T-helper 9 cell (primary cell): ENCODE results near the gene RUSC2.
"Not testable (repeated sequence)": the region's sequence is repeated elsewhere in the genome, so short reads cannot be mapped to it uniquely, and the experiment has no call there.

ENCODE experiments used
- DNase-seq: peaks from one replicate; pipeline ENCODE4 v3.0.0-alpha.2; 2020

RUSC2 gene

DNA sequence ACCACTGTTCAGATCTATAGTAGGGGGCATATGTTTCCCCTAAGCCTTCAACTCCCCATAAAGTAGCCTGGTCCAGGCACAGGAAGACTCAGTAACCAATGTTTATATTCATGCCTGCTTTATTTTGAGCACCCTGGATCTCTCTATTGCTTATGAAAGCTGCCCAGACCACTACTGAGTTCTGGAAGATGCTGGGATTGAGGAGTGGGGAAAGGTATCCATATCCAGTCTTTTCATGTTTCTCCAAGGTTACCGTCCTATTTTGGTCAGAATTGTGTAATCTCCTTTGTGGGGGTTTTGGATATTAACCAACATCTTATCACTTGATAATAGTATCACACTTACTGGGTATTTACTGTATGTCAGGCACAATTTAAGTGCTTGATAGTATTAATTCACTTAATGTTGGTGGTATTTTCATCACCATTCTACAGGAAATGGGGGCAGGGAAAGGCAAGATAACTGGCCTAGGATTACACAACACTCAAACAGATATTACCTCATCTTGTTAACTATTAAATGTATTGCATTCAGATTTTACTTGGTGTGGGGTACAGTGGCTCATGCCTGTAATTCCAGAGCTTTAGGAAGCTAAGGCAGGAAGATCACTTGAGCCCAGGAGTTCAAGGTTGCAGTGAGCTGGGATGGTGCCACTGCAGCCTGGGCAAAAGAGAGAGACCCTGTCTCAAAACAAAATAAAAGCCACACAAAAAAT, 36.3 kb downstream of the RUSC2 start:
- no peak for DNase-seq

DNA sequence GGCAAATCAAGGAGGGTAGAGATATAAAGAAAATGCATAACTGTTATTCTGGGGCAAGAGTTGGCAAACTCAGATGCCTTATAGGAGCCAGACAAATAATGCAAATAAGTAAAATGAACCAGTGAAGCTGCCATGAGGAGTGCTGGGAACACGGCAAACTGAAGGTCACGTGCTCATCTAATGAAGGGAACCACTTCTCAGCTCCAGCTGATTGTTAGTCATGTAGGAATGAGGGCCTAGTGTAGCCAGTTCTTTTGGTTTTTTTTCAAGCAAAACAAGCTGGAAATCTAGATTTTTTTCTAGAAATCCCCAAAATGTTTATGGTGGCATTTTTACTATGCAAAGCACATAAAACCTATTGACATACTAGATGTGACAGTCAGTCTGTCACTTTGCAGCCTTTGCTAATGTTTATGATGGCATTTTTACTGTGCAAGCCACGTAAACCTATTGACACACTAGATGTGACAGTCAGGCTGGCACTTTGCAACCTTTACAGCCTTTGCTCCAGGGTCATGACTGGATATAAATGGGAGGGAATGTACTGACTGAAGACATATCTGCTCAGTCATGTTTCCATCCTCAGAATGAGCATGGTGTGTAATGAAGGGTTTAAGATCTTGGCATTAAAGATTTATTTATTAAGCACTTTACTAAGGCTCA, 39.4 kb downstream of the RUSC2 start:
- no peak for DNase-seq

GRCh38 chr9:35533398-35533797, 43.5 kb downstream of the RUSC2 start:
- DNase-seq: no peak

- not testable (repeated sequence) for DNase-seq
Measured at GRCh38 chr9:35534921-35535320, 45.0 kb downstream of the RUSC2 start.

DNA sequence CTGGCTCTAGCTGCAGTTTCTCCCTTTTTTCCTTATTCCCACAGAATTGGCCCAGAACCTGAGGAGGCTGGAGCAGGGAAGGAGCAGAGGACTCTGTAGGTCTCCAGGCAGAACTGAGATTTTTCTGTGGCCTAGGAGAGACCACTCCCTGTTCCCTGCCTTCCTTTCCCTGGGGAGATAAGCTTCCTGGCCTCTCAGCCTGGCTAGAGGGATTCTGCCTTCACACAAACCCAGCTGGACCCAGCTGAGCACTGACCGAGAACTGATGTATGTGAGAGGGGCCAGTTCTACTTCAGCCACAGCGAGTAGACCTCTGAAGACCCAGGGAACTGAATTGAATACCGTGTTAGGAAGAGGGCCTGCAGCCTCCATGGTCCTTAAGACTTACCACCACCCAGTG, 48.0 kb downstream of the RUSC2 start:
- no peak for DNase-seq

GRCh38 chr9:35538361-35539234, 48.7 kb downstream of the RUSC2 start:
- no peak for DNase-seq
